OCI-M2 (cell line): ENCODE data around the gene RNF145.

Experiments used
- DNase-seq: peaks from one replicate; lab custom pipeline; 2025; ENCODE audit not compliant: unreplicated experiment; lab: John Stamatoyannopoulos, UW

RNF145 gene

GRCh38 chr5:159195775-159196174, 13.6 kb downstream of the RNF145 start:
- DNase-seq, result no peak

- no peak for DNase-seq
Observed at GRCh38 chr5:159190170-159190569, 19.2 kb downstream of the RNF145 start.

GRCh38 chr5:159189310-159189709, 20.0 kb downstream of the RNF145 start:
- DNase-seq, result no peak

DNA sequence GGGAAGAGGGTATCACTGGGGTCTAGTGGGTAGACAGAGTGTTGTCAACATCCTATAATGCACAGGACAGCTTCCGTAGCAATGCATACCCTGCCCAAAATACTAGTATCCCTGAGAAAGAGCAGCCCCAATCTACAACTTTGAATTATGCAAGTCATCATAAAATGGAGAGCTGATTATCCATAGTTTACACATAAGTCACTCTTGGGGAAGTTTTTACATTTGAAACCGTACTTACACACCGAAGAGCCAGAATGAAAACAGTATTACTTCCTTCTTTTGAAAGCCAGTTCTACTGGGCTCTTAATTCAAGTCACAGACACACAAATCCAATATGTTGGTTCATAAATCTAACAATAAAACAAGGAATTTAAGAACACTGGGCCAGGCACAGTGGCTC, 21.6 kb downstream of the RNF145 start:
- DNase-seq, result no peak

DNA sequence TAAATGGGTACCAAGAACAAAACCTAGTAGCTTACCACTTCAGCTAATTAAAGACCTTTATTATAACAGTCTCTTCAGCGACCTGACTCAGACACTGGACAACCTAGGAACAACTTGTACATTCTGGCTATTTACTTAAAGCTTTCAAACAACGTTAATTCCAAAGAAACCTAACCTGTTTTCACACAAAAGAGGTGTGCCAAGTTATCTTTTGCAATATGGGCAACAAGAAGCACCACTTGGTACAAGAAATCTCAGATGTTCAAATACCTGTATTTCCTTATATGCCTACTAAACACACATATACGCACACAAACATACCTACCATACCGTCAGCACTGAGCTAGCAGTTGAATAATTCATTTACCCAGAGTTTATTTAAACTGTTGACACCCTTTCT, 23.0 kb downstream of the RNF145 start:
- no peak for DNase-seq

GRCh38 chr5:159185773-159186172, 23.6 kb downstream of the RNF145 start:
- DNase-seq, result no peak

- DNase-seq, result no peak
Observed at GRCh38 chr5:159184858-159185381, 24.4 kb downstream of the RNF145 start.

GRCh38 chr5:159184236-159184635, 25.1 kb downstream of the RNF145 start:
- no peak for DNase-seq

DNA sequence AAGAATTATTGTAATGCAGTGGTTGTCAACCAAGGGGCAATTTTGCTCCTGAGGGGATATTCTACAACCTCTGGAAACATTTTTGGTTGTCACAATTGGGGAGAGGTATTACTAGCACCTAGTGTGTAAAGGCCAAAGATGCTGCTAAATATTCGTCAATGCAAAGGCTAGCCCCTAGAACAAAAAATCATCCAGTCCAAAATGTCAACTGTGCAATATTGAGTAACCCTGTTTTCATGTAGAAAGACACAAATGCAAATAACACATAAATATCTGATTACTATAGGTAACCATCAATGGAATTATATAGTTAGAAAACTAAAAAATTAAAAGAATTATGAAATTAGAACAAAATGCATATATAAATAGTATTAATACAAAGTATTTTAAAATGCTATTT, 26.1 kb downstream of the RNF145 start:
- no peak for DNase-seq

GRCh38 chr5:159182691-159183090, 26.7 kb downstream of the RNF145 start:
- DNase-seq, result no peak

- no peak for DNase-seq
Observed at GRCh38 chr5:159181651-159182050, 27.7 kb downstream of the RNF145 start.

- no peak for DNase-seq
Observed at GRCh38 chr5:159181152-159181551, 28.2 kb downstream of the RNF145 start.

- DNase-seq, result no peak
Observed at GRCh38 chr5:159179529-159180305, 29.6 kb downstream of the RNF145 start.

DNA sequence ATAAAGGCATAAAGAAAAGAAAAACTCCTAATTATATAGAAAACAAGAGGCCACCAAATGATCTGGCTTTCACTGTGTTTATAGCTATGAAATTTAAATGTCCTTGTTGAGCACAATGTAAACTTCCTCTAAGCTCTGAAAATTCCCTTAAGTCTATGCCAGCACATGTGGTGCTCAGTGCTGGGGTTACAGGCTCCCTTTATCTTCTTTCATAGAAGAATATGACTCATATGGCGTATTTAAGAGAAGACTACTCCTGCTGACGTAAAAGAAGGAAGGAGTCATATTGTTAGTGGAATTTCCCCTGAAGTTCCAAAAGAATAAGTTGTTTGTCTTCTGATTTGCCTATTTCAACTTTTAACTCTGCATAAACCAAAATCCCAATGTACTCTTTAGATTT, 30.4 kb downstream of the RNF145 start:
- no peak for DNase-seq

- DNase-seq, result no peak
Observed at GRCh38 chr5:159175547-159175946, 33.8 kb downstream of the RNF145 start.

- no peak for DNase-seq
Observed at GRCh38 chr5:159174511-159175168, 34.7 kb downstream of the RNF145 start.

- no peak for DNase-seq
Observed at GRCh38 chr5:159171274-159171673, 38.1 kb downstream of the RNF145 start.

GRCh38 chr5:159170021-159170420, 39.3 kb downstream of the RNF145 start:
- DNase-seq, result no peak

GRCh38 chr5:159166416-159166815, 42.9 kb downstream of the RNF145 start:
- no peak for DNase-seq

GRCh38 chr5:159163701-159164046, 45.7 kb downstream of the RNF145 start:
- no peak for DNase-seq

- DNase-seq, result no peak
Observed at GRCh38 chr5:159163027-159163700, 46.2 kb downstream of the RNF145 start.
